Central memory CD4-positive, alpha-beta T cell (primary cell): ENCODE results near the gene GABRD.

ENCODE experiments used
- DNase-seq: peaks from one replicate; pipeline ENCODE4 v3.0.0; 2022

Gene GABRD

DNA sequence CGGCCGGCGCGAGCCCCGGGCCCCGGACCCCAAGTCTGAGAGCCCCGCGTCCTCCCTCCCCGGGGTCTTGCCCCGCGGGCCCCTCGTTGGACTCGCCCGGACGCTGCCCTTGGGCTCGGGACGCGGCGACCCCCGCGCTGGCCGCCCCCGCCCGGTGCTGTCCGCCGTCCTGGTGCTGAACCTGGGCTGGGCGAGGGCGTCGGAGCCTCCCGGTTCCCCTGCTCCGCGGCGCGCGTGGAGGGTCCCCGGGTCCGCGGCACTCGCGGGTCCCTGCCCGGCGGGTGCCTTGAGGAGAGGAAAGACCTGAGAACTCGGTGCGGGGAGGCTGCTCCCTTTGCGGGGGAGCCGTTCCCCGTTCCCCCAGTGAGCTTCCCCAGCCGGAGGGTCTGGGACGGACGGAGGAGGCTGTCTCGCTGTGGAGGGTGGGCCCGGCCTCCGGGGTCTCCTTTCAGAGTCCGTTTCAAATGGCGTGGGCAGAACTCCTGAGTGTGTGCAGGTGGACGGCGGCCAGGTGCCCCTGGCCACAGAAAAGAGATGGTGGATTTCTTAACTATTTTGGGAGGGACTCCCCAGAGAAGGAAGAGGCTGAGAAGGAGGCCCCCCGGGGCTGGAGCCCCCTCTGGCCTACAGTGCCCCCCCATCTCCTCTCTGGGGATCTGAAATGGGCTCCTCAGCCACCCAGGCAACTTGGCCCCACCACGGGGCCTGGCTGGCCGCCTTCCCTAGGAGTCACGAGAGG is 595 bp downstream of the GABRD start:
- no peak for DNase-seq

DNA sequence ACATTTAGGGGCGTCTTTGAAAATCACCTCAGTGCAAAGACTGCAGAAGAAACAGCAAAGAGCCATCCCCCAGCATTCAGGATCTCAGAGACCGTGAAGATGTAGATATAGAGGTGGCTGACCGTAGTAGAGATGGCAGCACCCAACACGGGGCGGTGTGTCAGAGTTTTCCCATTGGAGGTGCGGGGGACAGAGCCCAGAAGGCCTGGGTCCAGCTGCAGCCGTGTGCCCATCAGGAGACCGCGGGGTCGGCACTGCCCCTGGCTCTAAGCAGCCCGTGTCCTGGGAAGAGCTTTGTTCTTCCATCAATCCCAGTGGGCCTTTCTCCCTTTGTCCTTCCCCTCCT is 1.1 kb downstream of the GABRD start:
- no peak for DNase-seq

DNA sequence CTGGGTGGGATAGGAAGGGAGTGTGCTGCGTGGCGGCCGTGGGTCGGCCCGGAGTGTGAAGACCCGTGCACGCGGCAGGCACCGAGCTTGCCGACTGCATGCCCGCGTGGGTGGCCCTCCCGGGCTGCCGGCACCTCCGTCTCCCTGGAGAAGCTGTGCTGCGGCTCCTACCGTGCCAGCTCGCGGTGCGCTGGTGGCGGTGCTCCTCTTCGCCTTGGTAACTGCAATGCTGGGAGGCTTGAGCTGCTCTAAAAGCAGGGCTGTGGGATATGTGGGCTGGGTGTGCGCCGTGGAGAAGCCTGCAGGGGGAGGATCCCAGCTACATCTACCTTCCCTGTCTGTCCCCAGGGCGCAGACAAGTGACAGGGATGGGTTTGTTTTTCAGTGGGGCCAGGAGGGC is 2.4 kb downstream of the GABRD start:
- no peak for DNase-seq

DNA sequence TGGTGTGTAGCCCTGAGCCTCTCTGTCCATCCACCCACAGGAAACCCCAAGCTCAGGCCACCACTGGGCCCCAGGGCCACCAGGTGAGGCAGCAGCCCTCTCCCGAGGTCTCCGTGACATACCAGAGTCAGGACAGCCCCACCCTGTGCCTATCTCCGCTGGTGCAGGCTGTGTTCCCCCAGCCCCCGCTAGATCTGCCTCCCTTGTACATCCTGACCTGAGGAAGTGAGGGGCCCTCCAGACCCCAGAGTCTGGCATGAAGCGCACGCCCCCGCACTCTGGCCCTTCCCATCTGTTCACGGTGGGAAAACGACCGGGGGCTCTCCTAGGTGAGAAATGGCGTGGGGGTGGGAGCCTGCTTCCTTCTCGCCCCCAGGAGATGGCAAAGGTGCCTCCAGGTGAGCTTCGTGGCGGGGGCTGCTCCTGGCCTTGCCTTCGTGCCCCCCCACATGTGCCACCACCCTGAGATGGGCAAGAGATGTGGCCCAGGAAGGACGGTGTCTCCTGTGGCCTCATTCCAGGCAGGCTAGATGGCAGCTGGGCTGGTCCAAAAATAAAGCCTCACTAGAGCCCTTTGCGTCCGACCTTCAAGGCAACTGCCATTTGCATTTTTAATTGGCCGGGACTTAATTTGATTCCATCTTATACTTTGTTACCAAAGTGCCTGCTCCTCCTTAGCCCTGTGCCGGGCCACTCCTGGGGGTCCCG is 3.1 kb downstream of the GABRD start:
- DNase-seq, result no peak

DNA sequence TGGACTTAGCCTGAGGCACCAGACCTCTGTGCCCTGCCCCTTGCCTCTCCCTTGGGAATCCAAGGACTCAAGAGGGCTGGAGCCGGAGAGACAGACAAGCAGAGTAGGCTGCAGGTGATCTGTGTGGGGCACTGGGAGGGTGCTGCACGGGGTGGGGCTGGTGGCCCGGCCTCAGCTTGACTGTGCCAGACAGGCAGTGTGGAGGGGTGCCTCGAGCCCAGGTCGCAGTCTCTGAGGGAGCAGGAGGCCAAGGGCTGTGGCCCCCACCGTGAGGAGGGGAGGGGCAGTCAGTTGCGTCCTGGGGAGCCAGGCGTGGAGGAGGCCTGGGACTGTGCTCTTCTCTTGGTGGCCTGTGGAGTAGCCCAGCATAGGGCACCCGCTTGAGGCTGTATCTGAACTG is 4.0 kb downstream of the GABRD start:
- no peak for DNase-seq

DNA sequence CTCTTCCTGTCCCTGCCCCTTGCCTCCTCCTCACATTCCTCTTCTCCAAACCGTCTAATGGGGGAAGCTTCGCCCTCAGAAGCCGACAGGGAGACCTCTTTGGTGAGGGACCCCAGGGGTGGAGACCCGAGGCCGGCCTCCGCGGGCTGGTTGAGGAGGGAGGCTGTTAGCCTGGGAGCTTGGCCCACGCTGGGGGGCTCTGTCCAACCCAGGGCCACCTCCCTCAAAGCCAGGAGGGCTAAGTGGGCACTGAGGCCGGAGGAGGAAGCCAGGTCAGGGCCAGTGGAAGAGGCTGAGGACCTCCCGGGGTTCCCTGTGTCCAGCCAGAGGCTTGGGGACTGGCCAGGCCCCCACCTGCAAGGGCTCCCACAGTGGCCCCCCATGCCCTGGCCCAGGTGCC is 5.3 kb downstream of the GABRD start:
- no peak for DNase-seq

DNA sequence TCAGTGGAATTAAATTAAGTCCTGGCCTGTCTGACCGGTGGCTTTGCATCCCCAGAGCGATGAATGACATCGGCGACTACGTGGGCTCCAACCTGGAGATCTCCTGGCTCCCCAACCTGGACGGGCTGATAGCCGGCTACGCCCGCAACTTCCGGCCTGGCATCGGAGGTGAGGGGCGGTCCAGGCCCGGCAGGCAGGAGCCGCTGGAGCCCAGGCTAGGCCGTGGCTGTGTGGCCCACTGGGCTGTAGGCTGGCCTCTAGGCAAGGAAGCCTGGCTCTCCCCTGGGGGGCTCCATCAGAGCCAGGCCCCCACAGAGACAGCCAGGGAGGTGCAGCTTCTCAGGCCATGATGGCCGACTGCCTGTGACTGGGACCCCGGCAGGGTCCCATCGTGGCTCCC is 5.7 kb downstream of the GABRD start:
- DNase-seq, result no peak

DNA sequence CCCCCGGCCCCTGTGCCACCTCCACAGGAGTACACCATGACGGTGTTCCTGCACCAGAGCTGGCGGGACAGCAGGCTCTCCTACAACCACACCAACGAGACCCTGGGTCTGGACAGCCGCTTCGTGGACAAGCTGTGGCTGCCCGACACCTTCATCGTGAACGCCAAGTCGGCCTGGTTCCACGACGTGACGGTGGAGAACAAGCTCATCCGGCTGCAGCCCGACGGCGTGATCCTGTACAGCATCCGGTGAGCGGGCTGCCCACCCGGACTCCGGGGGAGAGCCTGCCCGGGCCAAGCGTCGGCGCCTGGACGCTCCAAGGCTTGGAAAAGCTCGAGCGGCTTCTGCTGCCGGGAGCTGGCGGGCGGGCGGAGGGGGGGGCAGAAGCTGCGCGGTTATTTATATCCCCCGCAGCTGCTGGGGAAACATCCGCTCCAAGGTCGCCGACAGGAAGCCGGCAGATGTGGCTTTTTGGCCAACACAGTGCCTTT is 6.4 kb downstream of the GABRD start:
- DNase-seq, result no peak

DNA sequence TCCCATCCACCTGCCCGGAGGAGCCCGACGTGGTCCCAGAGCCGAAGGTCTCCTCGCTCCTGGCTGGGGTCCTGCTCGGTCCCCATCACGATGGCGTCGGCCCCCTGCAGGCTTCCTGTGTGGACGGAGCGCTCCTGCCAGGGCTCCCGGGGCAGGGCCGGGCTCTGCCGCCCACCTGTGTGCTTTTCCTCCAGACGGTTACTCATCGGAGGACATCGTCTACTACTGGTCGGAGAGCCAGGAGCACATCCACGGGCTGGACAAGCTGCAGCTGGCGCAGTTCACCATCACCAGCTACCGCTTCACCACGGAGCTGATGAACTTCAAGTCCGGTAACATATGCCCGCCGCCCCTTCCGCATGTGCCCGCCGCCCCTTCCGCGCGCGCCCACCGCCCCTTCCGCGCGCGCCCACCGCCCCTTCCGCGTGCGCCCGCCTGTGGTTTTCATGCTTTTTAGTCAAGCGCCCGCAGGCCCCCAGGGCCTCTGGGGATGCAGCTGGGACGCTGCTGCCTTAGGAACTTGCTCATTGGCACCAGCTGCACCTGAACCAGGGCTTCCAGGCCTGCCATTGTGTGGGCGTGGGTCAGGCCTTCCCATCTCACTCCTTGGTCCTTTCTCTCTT is 8.9 kb downstream of the GABRD start:
- DNase-seq, result no peak

DNA sequence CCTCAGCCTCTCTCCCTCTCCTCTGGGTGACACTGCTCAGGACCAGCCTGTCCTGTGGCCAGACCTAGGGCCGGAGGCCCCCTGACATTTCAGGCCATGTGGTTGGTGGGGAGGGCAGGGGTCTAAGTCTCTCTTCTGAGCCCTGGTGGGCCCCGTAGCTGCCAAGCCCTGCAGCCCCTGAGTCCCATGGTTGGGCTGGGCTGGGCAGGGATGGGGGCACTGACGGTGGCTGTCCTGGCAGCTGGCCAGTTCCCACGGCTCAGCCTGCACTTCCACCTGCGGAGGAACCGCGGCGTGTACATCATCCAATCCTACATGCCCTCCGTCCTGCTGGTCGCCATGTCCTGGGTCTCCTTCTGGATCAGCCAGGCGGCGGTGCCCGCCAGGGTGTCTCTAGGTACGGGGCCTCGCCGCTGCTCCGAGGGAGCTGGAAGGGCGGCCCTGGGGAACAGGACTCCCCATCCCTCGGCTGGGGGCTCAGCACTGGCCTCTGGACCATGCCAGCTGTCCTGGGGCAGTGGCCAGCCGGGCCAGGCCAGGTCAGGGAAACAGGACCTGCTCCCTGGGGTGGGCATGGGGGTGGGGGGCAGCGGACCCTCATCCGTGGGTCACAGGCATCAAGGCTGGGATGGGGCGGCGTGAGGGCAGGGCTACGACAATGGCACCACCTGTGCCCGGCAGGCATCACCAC is 9.9 kb downstream of the GABRD start:
- no peak for DNase-seq

DNA sequence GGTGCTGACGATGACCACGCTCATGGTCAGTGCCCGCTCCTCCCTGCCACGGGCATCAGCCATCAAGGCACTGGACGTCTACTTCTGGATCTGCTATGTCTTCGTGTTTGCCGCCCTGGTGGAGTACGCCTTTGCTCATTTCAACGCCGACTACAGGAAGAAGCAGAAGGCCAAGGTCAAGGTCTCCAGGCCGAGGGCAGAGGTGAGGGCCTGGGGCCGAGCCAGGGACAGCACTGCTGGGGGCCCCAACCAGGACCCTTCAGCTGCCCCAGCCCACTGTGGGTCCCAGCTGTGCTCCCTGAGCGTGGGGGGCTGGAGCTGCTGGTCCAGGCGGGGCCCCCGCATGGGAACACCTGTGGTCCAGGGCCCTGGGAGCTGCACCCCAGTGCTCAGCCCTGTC is 10.4 kb downstream of the GABRD start:
- DNase-seq, result no peak

DNA sequence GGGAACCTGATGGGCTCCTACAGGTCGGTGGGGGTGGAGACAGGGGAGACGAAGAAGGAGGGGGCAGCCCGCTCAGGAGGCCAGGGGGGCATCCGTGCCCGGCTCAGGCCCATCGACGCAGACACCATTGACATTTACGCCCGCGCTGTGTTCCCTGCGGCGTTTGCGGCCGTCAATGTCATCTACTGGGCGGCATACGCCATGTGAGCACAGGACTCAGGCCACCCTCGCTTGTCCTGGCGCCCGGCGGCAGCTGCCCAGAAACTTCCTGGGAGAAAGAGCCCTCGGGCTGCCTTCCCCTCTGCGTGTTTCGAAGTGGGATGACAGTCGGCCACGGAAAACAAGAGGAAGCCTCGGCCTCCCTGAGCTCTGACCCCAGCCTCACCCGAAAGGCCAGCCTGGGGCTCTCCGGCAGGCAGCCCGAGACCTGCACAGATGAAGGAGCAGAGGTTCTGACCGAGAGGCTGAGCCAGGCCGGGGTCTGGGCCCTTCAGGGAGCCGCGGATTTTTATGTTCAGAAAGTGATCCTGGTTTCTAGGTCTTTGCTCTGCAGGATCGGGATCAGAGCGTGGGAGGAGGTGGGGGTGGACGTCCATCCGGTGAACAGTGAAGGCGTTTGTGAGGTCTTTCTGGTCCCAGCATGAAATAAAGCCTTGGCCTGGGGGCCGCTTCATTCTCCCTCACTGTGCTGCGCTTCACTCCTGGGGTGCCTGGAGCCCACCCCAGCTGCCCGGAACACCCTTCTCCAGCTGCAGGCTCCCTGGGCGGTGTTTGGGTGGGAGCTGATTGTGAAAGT is 11.1 kb downstream of the GABRD start:
- no peak for DNase-seq

DNA sequence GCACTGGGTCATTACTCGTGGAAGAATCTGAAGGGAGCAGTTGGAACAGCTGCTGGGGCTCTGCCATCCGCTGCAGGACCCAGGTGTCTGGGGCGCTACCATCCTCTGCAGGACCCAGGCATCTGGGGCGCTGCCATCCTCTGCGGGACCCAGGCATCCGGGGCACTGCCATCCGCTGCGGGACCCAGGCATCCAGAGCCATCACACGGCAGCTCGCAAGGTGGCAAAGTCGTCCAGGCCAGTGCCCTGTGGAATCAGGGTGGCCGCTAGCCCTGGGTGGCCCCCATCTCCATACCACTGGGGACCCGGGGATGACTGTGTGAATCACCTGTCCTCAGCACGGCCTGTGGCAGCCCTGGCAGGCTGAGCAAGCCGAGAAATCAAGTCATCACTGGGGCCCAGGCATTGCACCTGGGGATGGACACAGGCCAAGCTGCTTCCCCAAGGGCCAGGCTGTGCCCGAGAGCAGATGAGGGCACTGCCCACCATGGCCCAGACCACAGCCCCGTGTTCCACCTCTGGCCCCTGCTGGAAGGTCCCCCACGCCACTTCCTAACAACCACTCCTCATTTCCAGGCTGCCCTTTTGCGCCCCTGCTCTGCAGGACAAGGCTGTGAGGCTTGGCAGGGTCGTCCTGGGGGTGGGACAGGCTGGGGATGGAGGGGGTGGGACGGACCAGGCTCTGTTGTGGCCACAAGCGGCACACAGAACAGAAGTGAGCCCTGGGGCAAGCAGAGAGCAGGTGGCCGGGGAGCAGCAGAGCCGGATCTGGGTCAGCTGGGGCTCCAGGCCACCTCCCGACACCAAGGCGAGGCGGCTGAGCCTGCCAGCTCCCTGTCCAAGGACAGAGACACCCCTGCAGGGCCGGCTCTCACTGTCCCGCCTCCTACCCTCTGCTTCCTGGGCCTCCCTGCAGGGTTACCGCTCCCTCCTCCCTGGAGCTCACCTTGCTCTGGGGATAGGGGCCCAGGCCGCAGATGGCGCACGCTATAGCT is 12.7 kb downstream of the GABRD start:
- no peak for DNase-seq

DNA sequence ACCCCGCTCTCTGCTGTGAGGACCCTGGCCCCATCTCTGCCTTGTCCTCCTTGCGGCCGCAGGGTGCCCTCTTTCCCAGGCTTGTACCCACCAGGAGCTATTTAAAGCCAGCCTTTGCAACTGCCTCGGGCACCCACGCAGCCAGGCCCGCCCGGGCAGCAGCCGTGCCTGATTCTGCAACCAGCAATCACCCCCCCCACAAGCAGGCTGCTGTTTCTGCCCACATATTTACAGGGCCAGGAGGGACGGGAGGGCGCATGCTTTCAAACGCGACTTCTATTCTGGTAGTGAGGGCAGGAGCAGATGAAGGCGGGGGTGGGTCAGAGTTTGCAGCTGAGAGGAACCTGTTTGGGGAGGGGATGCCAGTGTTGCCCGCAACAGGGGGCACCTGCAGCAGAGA is 13.6 kb downstream of the GABRD start:
- DNase-seq, result no peak

DNA sequence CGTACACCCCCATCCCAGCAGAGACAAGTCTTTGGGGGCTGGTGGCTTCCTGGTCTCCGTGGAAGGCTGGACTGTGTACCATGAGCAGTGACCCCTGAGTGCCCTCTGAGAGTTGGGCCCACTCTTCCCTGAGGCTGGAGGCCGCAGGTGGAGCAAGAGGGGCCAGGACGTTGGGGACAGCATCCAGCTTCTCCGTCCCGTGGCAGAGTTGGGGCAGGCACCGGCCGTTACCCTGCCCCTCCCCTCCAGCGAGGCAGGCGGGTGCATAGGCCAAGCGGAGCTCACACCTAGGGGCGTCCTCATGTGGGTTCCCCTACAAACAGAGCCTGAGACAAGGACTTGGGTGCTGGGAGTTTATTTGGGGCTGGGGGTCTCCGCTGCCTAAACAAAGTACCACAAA is 14.0 kb downstream of the GABRD start:
- DNase-seq, result no peak

DNA sequence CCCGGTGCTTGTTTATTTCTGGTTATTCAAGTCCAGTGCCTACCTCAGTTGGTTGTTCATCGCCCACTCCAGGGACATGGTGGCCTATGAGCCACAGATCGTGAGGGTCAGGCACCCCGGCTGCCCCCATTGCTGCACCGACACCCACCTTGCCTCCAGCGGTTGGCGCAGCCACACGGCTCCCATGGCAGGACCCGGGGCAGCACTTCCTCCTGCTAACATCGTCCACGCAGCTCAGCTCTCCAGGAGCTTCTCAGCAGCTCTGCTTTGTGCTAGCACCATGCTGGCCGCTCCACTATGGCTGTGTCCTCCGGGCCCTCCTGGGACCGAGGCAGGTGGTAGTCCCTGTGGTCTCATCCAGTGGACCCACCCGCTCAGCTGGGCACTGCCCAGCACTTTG is 17.1 kb downstream of the GABRD start:
- DNase-seq, result no peak

DNA sequence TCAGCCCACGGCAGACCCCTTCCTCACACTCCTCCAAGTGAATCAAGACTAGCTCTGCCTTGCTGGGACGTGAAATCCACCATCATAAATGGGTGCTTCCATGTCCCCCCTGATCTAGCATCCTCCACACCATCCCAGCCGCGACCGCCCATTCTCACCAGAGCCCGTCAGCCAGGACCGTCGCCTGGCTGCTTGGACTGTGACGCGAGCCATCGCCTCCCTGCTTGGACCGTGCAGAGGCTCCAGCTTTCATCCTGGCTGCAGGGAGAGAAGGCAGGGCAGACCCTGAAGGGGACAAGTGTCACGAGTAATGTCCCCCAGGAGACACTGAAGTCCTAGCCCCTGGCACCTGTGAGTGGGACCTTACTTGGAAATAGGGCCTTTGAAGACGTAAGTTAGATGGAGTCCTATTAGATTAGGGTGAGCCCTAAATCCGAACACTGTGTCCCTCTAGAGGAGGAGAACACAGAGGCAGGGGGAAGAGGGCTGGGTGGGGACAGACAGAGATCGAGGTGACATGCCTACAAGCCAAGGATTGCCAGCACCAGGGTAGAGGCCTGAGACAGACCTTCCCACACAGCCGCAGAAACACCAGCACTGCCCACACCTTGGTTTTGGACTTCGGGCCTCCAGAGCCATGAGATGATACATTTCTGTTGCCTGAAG is 18.3 kb downstream of the GABRD start:
- DNase-seq, result no peak

DNA sequence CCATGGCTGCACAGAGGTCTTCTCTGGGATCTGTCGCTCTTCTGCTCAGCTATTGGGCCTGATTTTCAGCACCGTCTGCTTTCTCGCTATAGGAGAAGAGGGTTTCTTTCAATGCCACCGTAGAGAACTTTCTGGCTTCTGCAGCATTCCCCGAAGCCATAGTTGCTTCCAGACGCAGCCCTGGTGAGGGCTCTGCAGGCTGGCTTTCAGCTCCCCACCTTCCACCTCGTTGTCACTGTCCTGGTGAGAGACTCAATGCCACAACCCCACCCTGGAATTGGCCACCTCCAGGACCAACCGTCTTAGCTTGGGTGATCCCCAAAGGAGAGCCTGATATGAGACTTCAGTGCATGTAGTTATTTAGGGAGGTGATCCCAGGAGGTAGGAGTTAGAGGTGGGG is 19.1 kb downstream of the GABRD start:
- DNase-seq, result no peak

DNA sequence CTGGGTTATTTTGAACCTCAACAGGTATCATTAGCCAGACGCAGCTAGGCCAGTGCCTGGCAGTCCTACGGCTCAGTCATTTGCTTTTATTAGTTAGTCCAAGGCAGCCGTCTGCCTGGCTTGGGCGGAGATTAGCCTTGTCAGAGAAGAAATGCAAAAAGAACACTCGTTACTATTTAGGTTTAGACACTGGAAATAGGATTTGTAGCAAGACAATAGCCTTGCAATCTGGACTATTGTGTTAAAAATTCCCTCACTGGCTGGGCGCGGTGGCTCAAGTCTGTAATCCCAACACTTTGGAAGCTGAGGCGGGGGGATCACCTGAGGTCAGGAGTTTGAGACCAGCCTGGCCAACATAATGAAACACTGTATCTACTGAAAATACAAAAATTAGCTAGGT is 20.1 kb downstream of the GABRD start:
- DNase-seq, result no peak

DNA sequence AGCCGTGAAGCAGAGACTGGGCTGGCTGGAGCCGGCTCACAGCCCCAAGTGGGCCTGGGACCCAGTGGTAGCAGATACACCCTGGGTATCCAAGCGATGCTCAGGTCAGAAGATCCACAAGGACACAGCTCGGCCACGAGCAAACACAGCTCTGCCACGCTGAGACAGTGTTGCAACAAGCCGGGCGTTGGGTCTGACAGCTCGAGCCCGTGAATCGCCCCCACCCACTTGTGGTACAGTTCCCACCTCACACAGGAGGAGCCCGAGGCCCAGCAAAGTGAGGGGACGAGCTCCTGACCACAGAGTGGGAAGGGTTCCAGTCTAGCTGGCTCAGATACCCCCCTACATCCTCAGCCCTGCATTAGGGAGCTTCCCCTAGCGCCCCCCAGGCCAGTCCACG is 22.2 kb downstream of the GABRD start:
- DNase-seq, result no peak

DNA sequence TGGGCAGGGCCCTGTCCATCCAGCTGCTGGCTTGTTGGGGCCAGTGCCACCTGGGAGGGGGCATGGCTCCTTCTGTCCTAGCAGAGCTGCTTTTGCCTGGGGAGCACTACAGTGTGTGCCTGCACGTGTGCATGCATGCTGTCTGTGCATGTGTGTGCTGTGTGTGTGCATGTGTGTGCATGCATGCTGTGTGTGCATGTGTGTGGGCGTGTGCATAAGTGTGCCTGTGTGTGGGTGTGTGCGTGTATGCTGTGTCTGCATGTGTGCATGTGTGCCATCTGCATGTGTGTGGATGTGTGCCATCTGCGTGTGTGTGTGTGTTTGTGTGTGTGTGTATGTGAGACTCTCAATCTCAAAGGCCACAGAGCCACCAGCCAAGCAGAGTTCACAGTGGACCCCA is 22.7 kb downstream of the GABRD start:
- DNase-seq, result no peak
